SK-N-SH (cell line): ENCODE results near the gene USP15. TPM values are rescaled to one million over a fixed set of nuclear protein-coding genes. Genes with fewer than 3 reads are reported as not detected.

Source experiments
- CTCF ChIA-PET: fragments of 300-600, 350-600 bp; formaldehyde crosslinking; extraction: SDS; loops from one replicate; lab custom pipeline; 2021; lab: Yijun Ruan, JAX
- POLR2A ChIA-PET: fragments of 350-600 bp; sonication (Branson Sonifier 250); formaldehyde crosslinking; extraction: SDS; loops from one replicate; lab custom pipeline; 2020; ENCODE audit warnings: antibody characterized with exemption, inconsistent platforms; lab: Yijun Ruan, JAX
- DNase-seq: peaks from one replicate; pipeline ENCODE4 v3.0.0; 2012
- H2AFZ ChIP-seq: fragments of 200-600 bp; sonication (generic); 2 replicates; pipeline ENCODE4 v1.8.1; 2016; ENCODE audit warnings: antibody characterized with exemption, mild to moderate bottlenecking, low read depth
- H3F3A ChIP-seq: fragments of 200-600 bp; sonication (generic); replicated peaks from 2 replicates; pipeline ENCODE3; 2016; ENCODE audit warnings: antibody characterized with exemption, mild to moderate bottlenecking; ENCODE audit not compliant: insufficient read depth
- H3K27ac ChIP-seq, 2 experiments: fragments of 200-500 bp in 1 of 2; fragments of 200-600 bp in 1 of 2; sonication (Bioruptor generic) in 1 of 2; sonication (generic), shearing (Covaris generic) in 1 of 2; 2 replicates each; pipeline versions ENCODE4 v1.5.1 to v1.6.1; 2014 to 2016; ENCODE audit warnings: low read depth in 2 of 2, inconsistent platforms in 1 of 2, low read length in 1 of 2, mild to moderate bottlenecking in 1 of 2, mixed read lengths in 1 of 2
- H3K27me3 ChIP-seq: fragments of 200-600 bp; sonication (generic), shearing (Covaris generic); 2 replicates; pipeline ENCODE4 v1.6.1; 2016; ENCODE audit warnings: mixed run types; ENCODE audit not compliant: insufficient read depth
- H3K36me3 ChIP-seq, 2 experiments: fragments of 200-500 bp in 1 of 2; fragments of 200-600 bp in 1 of 2; sonication (Bioruptor generic) in 1 of 2; sonication (generic) in 1 of 2; replicated peaks in 1 of 2; 2 replicates each; pipeline versions ENCODE3 to v1.5.1; 2014 to 2016; ENCODE audit warnings: low read length in 1 of 2, mild to moderate bottlenecking in 1 of 2; ENCODE audit not compliant: insufficient read depth in 2 of 2, control insufficient read depth in 1 of 2
- H3K4me1 ChIP-seq, 2 experiments: fragments of 200-500 bp in 1 of 2; fragments of 200-600 bp in 1 of 2; sonication (Bioruptor generic) in 1 of 2; sonication (generic), shearing (Covaris generic) in 1 of 2; 2 replicates each; pipeline versions ENCODE4 v1.5.1 to v1.6.1; 2014 to 2016; ENCODE audit warnings: low read depth in 1 of 2, low read length in 1 of 2, mixed run types in 1 of 2; ENCODE audit not compliant: insufficient read depth in 2 of 2, control insufficient read depth in 1 of 2
- H3K4me2 ChIP-seq: fragments of 200-600 bp; sonication (generic), shearing (Covaris generic); 2 replicates; pipeline ENCODE4 v1.6.1; 2017; ENCODE audit warnings: mixed run types
- H3K4me3 ChIP-seq, 2 experiments: fragments of 200-500 bp in 1 of 2; fragments of 200-600 bp in 1 of 2; sonication (Bioruptor generic) in 1 of 2; sonication (generic), shearing (Covaris generic) in 1 of 2; 2 replicates each; pipeline versions ENCODE4 v1.5.1 to v1.8.1; 2014 to 2016; ENCODE audit warnings: low read depth in 2 of 2, inconsistent platforms in 1 of 2, low read length in 1 of 2, mild to moderate bottlenecking in 1 of 2, mixed read lengths in 1 of 2, moderate library complexity in 1 of 2
- H3K79me2 ChIP-seq: fragments of 200-600 bp; sonication (generic); 2 replicates; pipeline ENCODE4 v1.8.1; 2017; ENCODE audit warnings: mild to moderate bottlenecking; ENCODE audit not compliant: insufficient read depth
- H3K9ac ChIP-seq: fragments of 200-600 bp; sonication (generic); 2 replicates; pipeline ENCODE4 v1.6.1; 2017; ENCODE audit warnings: mixed run types
- H3K9me2 ChIP-seq: fragments of 200-600 bp; sonication (generic); 2 replicates; pipeline ENCODE4 v1.6.1; 2017; ENCODE audit warnings: mixed run types
- H3K9me3 ChIP-seq: fragments of 200-600 bp; sonication (generic); 2 replicates; pipeline ENCODE4 v1.6.1; 2017; ENCODE audit warnings: mixed run types, mild to moderate bottlenecking, moderate library complexity
- H4K20me1 ChIP-seq: fragments of 200-600 bp; sonication (generic); 2 replicates; pipeline ENCODE4 v1.6.1; 2017; ENCODE audit warnings: mild to moderate bottlenecking, mixed run types; ENCODE audit not compliant: insufficient read depth
- CHD2 ChIP-seq: fragments of 150-350 bp; IDR thresholded peaks from 2 replicates; pipeline ENCODE4 v1.6.1; 2018; ENCODE audit warnings: low read length; ENCODE audit not compliant: partially characterized antibody
- FOXJ3 ChIP-seq: sonication (generic); formaldehyde crosslinking; IDR thresholded peaks from 2 replicates; pipeline ENCODE4 v1.5.1; 2020; ENCODE audit warnings: mild to moderate bottlenecking, missing genetic modification reagents
- GABPA ChIP-seq: IDR thresholded peaks from 2 replicates; pipeline ENCODE4 v1.4.0; 2012; ENCODE audit warnings: low read depth, mild to moderate bottlenecking
- GATA2 ChIP-seq: sonication (generic); formaldehyde crosslinking; IDR thresholded peaks from 2 replicates; pipeline ENCODE4 v1.5.0; 2020; ENCODE audit warnings: mild to moderate bottlenecking, missing genetic modification reagents
- MXI1 ChIP-seq: IDR thresholded peaks from 2 replicates; pipeline ENCODE4 v1.6.1; 2012; ENCODE audit warnings: mild to moderate bottlenecking, low read depth, low read length, improper control_type of control experiment
- NFIC ChIP-seq: IDR thresholded peaks from 2 replicates; pipeline ENCODE4 v1.4.0; 2012; ENCODE audit warnings: borderline replicate concordance
- NRF1 ChIP-seq: IDR thresholded peaks from 2 replicates; pipeline ENCODE4 v1.6.1; 2012; ENCODE audit warnings: low read depth, mild to moderate bottlenecking, low read length
- POLR2AphosphoS5 ChIP-seq: IDR thresholded peaks from 2 replicates; pipeline ENCODE4 v1.6.1; 2012; ENCODE audit warnings: low read depth, low read length
- RAD21 ChIP-seq: IDR thresholded peaks from 2 replicates; pipeline ENCODE4 v1.6.1; 2012; ENCODE audit warnings: mild to moderate bottlenecking, low read length
- SIN3A ChIP-seq: IDR thresholded peaks from 2 replicates; pipeline ENCODE4 v1.6.1; 2012; ENCODE audit warnings: low read depth, mild to moderate bottlenecking, low read length, moderate library complexity, borderline replicate concordance
- TCF12 ChIP-seq: IDR thresholded peaks from 2 replicates; pipeline ENCODE4 v1.4.0; 2012
- TEAD4 ChIP-seq: IDR thresholded peaks from 2 replicates; pipeline ENCODE4 v1.4.0; 2012; ENCODE audit warnings: mild to moderate bottlenecking, borderline replicate concordance; ENCODE audit not compliant: insufficient read depth
- YY1 ChIP-seq: IDR thresholded peaks from 2 replicates; pipeline ENCODE4 v1.4.0; 2012; ENCODE audit warnings: low read depth, mild to moderate bottlenecking
- ZBTB33 ChIP-seq: IDR thresholded peaks from 2 replicates; pipeline ENCODE4 v1.4.0; 2012; ENCODE audit warnings: low read depth, borderline replicate concordance
- WGBS: methylation state at CpG from one replicate; pipeline ENCODE4 v1.1.6; 2017; ENCODE audit warnings: low lambda C conversion rate; 5-methylcytosine and 5-hydroxymethylcytosine counted together
- polyA plus RNA-seq, 3 experiments: library from polyadenylated mRNA; depleted of rRNA; stranded (reverse); fragments of >200 nt; gene quantifications; 2 replicates each; pipeline ENCODE4 v1.2.3, GENCODE V29; 2012
- TF ChIP-seq, protein P1 (sequence below): fragments of 150-350 bp; IDR thresholded peaks from 2 replicates; pipeline ENCODE4 v1.6.1; 2016; ENCODE audit warnings: mild to moderate bottlenecking, low read depth, low read length
- TF ChIP-seq, protein P2 (sequence below): IDR thresholded peaks from 2 replicates; pipeline ENCODE4 v1.4.0; 2012; ENCODE audit warnings: low read depth

Gene USP15
- polyA plus RNA-seq, 1 of the 3 experiments (the other 2 are of a cell fraction): 13.2 TPM

GRCh38 chr12:62249419-62249818, 10.8 kb upstream of the USP15 start:
- POLR2A ChIA-PET: interaction anchor here (1.7 kb wide), 1 partner anchor 10 kb away, joined by 3 read pairs; the partner anchor contains the start of gene USP15
- H3K9me2 ChIP-seq: no peaks in the 10 kb centered on the region
- no peaks in the 10 kb centered on the region for H4K20me1 ChIP-seq
- H2AFZ ChIP-seq: no peak overlapping the region
- H3K4me1 ChIP-seq: no peaks in the 10 kb centered on the region
- no peaks in the 10 kb centered on the region for H3K79me2 ChIP-seq
- no peak overlapping the region for H3K4me3 ChIP-seq
- WGBS: 46% methylated on average over 2 of the region's 2 CpGs
- H3K27ac ChIP-seq: no peak overlapping the region
- H3K4me2 ChIP-seq: no peak overlapping the region
- CTCF ChIA-PET: interaction anchor here (0.7 kb wide), 1 partner anchor 30 kb away, joined by 3 read pairs; no protein-coding TSS in a partner anchor
- TF ChIP-seq TEAD4 (no peak), MXI1 (no peak), FOXJ3 (CRISPR knock-in tag) (no peak), GABPA (no peak), TCF12 (no peak), ZBTB33 (no peak), NFIC (no peak), CHD2 (no peak), SIN3A (no peak), RAD21 (no peak), GATA2 (CRISPR knock-in tag) (no peak), POLR2AphosphoS5 (no peak), YY1 (no peak), NRF1 (no peak)
- TF ChIP-seq, protein P1, sequence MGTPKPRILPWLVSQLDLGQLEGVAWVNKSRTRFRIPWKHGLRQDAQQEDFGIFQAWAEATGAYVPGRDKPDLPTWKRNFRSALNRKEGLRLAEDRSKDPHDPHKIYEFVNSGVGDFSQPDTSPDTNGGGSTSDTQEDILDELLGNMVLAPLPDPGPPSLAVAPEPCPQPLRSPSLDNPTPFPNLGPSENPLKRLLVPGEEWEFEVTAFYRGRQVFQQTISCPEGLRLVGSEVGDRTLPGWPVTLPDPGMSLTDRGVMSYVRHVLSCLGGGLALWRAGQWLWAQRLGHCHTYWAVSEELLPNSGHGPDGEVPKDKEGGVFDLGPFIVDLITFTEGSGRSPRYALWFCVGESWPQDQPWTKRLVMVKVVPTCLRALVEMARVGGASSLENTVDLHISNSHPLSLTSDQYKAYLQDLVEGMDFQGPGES: no peak
- TF ChIP-seq, protein P2, sequence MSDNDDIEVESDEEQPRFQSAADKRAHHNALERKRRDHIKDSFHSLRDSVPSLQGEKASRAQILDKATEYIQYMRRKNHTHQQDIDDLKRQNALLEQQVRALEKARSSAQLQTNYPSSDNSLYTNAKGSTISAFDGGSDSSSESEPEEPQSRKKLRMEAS: no peak
- TF ChIP-seq, all 33 proteins: peak for 0
- no peak for DNase-seq
- H3K27me3 ChIP-seq: no peaks in the 10 kb centered on the region
- H3F3A ChIP-seq: no peaks in the 10 kb centered on the region
- no peak overlapping the region for H3K9ac ChIP-seq
- H3K9me3 ChIP-seq: 0 out of 2 replicates have a peak, but pooled peaks cover 3% of the 10 kb centered on the region
- no peaks in the 10 kb centered on the region for H3K36me3 ChIP-seq
